ENCODE results near the gene LAMP1.

Gene LAMP1

DNA sequence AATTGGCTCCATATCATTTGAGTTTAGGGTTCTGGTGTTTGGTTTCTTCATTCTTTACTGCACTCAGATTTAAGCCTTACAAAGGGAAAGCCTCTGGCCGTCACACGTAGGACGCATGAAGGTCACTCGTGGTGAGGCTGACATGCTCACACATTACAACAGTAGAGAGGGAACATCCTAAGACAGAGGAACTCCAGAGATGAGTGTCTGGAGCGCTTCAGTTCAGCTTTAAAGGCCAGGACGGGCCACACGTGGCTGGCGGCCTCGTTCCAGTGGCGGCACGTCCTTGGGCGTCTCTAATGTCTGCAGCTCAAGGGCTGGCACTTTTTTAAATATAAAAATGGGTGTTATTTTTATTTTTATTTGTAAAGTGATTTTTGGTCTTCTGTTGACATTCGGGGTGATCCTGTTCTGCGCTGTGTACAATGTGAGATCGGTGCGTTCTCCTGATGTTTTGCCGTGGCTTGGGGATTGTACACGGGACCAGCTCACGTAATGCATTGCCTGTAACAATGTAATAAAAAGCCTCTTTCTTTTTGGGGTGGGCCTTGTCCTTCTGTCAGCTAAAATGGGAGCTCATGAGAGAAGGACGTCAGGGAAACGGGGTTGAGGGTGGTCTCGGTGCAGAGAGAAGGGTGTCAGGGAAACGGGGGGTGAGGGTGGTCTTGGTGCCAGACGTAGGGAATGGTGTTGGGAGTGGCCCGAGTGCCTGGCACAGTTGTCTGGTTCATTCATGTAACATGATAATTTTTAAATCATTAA, 26.0 kb downstream of the LAMP1 start:
- DNase-seq (ENCODE audit: extremely low read depth, low read depth): no peak

DNA sequence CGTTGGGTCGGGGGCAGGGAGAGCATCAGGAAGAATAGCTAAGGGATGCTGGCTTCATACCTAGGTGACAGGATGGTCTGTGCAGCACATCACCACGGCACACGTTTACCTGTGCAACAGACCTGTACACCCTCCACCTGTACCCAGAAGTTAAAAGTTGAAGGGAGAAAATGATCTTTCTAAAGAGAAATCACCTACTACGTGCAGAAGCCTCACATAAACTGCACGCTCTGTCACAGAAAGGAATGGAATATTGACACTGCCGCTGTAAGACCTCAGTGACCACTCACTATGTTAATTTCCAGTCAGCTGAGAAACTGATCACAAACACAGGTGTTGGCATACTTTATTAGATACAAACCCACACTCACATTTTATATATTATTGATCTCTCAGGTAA, 26.8 kb downstream of the LAMP1 start:
- no peak for DNase-seq (ENCODE audit: extremely low read depth, low read depth)
- TF ChIP-seq, protein P1, sequence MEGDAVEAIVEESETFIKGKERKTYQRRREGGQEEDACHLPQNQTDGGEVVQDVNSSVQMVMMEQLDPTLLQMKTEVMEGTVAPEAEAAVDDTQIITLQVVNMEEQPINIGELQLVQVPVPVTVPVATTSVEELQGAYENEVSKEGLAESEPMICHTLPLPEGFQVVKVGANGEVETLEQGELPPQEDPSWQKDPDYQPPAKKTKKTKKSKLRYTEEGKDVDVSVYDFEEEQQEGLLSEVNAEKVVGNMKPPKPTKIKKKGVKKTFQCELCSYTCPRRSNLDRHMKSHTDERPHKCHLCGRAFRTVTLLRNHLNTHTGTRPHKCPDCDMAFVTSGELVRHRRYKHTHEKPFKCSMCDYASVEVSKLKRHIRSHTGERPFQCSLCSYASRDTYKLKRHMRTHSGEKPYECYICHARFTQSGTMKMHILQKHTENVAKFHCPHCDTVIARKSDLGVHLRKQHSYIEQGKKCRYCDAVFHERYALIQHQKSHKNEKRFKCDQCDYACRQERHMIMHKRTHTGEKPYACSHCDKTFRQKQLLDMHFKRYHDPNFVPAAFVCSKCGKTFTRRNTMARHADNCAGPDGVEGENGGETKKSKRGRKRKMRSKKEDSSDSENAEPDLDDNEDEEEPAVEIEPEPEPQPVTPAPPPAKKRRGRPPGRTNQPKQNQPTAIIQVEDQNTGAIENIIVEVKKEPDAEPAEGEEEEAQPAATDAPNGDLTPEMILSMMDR (IDR thresholded peaks at IDR 0.05; ENCODE audit: low read depth, low read length): no peak

More for the DNA sequence above, 26.0 kb downstream of the LAMP1 start:
- TF ChIP-seq, protein P1 (IDR thresholded peaks at IDR 0.05; ENCODE audit: low read depth, low read length): no peak

DNA sequence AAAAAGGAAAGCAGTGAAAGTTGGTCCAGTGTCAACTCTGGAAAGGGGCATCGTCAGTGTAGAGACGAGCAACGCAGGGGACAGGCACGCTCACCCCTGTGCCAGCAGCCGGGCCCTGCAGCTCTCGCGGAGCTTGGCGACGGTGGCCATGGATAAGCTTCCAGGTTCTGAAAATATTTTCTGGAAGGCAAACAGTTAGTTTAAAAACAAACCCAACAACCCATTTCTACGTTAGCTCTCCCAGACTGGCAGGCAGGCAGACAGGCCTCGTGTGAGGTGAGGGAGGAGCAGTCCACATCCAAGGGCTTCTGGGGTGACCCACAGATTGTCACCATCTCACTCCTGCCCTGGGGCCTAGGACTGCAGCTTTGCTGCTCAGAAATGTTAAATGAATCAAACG, 27.4 kb downstream of the LAMP1 start:
- DNase-seq (ENCODE audit: extremely low read depth, low read depth): no peak
- TF ChIP-seq, protein P1 (IDR thresholded peaks at IDR 0.05; ENCODE audit: low read depth, low read length): no peak

DNA sequence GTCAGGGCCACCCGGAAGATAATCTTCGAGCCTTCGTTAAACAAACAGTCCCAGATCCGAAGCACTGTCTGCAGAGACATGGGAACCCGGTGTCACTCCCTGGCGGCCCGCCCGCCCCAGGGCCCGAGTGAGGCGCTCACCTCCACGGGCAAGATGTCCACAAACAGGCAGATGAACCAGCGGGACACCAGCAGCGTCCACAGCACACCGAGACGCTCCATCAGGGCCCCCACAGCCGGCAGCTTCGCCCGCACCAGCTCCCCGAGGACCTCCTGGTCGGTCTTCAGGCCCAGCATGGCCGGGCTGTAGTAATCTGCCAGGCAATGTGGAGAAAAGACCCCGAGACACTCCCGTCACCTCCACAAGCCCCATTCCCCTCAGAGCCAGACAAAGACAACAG, 28.7 kb downstream of the LAMP1 start:
- TF ChIP-seq, protein P1 (IDR thresholded peaks at IDR 0.05; ENCODE audit: low read depth, low read length): no peak
- DNase-seq (ENCODE audit: extremely low read depth, low read depth): no peak

DNA sequence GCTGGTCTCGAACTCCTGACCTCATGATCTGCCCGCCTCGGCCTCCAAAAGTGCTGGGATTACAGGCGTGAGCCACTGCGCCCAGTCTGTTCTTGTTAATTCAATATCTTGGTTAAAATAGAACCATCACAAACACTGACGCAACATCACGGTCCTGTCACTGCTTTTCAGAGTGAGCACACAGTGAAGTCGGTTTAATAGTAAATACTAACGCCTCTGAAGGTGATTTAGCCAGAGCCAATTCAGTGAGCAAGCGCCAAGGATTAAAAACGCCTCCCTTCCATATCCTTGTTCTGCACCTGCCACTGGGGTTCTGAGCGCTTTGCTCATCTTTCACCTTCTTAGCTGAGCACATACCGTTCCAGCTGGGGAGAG, 30.3 kb downstream of the LAMP1 start:
- no peak for DNase-seq (ENCODE audit: extremely low read depth, low read depth)
- TF ChIP-seq, protein P1 (IDR thresholded peaks at IDR 0.05; ENCODE audit: low read depth, low read length): no peak

DNA sequence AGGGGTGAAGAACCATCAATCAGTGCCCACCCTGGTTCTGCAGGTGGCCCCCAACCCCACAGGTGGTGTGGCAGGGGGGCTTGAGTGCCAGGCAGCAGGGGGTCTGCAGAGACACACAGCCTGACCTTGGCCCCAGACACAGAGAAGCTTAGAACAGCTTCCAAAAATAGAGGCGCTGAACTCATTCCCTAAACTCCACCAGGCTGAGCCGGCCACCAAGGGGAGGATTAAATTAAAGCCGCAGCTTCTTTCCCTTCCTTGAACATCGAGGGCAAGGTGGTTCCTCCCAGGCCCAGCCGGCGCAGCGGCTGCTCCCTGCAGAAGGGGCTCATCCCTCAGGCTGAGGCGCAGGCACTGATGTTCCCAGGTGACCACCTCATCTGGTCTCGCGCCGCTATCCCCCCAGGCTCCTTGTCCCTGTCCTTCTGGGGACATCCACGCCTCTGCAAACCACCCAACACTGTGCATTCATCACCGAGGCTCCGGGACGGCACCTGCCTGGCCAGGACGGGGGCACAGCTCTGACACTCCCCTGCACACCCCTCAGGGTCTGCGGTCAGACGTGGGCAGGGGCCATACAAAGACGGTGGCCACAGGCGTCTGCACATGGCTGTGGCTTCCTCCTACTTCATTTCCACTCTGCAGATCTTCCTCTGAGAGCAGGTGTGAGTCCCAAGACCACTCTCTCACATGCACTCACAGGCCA, 30.9 kb downstream of the LAMP1 start:
- TF ChIP-seq, protein P1 (IDR thresholded peaks at IDR 0.05; ENCODE audit: low read depth, low read length): no peak
- DNase-seq (ENCODE audit: extremely low read depth, low read depth): no peak

DNA sequence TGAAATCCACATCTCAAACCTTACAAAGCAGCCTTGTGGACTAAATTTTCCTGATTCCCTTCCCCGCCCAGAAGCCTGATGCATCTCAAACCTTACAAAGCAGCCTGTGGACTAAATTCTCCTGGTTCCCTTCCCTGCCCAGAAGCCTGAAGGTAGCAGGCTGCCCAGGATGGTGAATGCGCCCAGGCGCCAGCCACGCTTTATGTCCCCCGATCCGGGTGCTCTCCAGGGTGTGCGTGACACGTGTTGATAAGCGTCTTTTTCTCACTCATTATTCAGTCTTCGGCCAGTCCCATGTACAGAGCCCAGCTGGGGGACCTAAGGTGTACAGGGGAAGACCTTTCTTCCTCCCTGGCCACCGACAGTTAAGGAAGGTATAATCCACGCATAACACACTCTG, 31.8 kb downstream of the LAMP1 start:
- no peak for DNase-seq (ENCODE audit: extremely low read depth, low read depth)

More for the DNA sequence above, 31.8 kb downstream of the LAMP1 start:
- TF ChIP-seq, protein P1 (IDR thresholded peaks at IDR 0.05; ENCODE audit: low read depth, low read length): no peak

Measured in AG09319 (cell line).